ENCODE results near the gene MTMR3. TPM values are rescaled to one million over a fixed set of nuclear protein-coding genes. Genes with fewer than 3 reads are reported as not detected.
A peak's percentile ranks its signal among the peaks of the same experiment; 100 is the strongest.

The MTMR3 gene
- polyA plus RNA-seq, 5 donors = 35.2 to 47.1 (median 42.1) TPM

DNA sequence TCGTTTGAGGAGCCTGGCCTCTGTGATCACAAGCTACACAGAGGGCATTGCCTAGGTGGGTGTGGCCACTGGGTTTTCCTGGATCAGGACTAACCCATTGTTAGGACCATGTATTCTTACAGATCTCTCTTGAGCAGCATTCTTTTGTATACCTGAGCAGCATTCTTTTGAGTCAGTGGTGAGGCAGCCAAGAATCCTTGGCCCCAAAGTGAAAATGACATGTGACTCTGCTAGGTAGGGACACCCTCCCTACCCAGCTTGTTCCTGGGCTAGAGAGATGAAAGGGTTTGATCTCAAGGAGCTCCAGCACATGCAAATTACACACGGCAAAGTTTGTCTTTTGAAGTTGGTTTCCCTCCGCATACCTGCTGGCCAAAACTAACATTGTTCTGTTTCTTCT lies 142.2 kb downstream of the MTMR3 start:
- peak; percentile 37 to 42 for DNase-seq

DNA sequence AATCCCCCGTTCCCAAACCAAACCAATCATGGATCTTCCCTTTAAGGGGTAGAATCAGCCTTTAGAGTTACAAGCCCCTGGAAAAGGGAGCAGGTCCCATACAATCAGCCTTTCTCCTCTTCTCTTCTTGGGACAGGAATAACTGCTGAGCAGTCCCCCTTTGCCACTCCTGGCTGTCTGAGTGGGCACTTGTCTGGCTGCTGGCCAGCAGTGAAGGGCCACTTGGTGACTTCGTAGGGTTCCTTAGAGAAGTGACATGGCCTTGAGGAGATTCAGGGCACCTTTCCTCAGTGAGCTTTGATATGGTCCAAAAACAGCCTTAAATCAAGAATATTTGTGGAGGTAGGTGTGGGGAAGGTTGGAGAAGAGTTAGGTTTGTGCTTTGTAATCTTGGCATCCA lies 143.8 kb downstream of the MTMR3 start:
- DNase-seq = peak; percentile 24 to 33

DNA sequence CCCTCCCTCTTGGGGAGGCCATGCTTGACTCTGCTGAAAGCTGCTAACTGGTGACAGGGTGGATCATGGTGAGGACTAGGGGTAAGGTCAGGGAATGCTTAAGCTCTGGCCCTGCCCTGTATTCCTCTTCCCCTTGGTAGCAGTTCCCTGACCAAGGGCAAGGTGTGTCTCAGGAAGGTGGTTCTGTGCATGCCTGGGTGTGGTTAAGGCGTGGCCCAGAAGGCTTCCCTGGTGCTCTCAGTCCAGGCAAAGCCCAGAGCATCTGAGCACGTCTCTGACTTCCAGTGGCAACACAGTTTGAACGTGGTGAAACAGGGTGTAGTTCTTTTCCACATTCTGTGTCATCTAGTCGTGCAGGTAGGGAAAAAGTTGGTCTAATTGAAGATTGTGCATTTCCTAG lies 144.2 kb downstream of the MTMR3 start:
- DNase-seq = no peak

DNA sequence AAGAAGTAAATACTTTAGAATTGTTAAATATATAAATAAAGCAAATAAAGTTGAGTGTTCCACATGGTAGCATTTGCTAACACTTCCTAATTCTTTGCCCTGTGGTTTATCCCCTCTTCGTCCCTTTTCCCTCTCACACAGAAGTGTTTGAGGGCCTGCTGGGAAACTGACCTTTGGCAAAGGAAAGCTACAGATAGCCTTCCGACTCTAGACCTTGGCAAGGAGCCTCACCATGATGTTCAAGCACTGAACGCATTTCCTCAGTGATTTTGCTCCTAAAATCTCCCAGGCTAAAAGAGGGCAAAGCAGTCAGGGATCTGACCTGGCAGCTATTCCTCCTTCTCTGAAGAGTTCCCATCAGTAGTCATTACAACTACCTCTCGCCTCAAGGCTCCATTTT lies 144.8 kb downstream of the MTMR3 start:
- DNase-seq = no peak

DNA sequence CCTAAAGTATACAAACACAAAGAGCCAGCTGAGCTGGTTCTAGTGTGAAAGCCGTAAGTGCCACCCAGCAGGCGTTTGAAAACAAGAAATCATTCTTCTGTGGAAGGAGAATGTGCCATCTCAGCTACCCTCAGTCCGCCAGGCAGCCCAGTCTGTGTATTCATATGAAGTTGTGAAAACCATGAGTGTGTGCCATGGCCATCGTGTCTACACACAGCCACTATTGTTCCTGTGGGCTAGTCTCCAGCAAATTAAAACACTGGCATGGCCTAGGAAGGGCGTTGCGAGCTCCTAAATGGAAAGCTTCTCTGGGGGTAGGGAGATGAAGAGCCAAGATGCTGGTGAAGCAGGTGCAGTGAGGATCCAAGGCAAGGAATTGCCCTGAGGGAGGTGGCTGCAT lies 145.8 kb downstream of the MTMR3 start:
- no peak for DNase-seq

DNA sequence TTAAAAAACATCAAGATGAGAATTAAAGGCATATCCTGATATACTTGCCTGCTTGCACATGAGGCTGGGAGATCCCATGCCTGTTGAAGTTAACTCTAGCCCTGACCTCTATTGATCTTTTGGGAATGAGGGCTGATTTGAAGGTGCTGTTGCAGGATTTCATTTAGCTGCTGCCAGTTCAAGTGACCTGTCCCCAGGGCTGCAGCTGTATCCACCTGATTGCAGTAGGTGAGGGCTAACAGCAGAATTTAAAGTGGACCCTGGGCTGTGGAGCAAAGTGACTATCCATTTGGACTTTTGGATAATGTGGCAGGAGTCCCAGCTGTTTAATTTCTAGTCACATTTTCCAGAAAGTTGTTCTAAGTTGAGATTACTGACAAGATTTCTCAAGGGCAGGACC lies 146.5 kb downstream of the MTMR3 start:
- DNase-seq = no peak

DNA sequence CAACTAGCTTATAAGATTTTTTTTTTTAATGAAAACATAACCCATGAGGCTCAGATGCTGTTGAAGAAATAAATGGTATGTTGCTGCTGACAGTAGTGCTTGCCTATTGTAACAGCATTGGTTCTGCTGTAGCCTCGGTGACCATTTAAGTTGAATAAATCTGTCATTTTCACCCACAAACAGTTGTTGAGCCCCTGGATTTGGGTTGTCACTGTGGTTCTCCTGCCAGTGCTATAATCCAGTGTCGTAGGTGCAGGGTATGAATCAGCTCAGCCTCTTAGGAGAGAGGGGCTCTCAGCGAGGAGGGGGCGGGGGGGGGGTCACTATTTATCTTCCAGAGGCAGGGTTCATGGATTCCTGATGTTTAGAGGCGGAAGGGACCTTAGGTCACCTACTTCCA lies 147.4 kb downstream of the MTMR3 start:
- DNase-seq = no peak

DNA sequence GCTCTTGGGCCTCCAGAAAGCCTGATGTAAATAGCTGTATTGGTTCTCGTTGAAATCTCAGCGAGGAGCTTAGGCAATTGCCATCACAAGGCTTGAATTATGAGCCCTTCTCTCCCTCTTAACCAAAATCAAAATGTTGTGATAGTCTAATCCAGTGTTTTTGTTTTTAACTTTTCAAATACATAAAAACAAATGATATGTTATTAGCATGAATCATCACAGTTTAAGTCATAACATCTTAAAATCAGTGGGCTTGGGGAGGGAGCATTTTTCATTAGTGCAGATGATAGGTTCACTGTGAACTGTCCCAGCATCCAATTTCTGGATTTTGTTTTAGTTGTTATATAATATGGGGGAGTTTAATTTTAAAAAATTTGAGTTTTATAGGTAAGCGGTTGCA lies 148.4 kb downstream of the MTMR3 start:
- no peak for DNase-seq

DNA sequence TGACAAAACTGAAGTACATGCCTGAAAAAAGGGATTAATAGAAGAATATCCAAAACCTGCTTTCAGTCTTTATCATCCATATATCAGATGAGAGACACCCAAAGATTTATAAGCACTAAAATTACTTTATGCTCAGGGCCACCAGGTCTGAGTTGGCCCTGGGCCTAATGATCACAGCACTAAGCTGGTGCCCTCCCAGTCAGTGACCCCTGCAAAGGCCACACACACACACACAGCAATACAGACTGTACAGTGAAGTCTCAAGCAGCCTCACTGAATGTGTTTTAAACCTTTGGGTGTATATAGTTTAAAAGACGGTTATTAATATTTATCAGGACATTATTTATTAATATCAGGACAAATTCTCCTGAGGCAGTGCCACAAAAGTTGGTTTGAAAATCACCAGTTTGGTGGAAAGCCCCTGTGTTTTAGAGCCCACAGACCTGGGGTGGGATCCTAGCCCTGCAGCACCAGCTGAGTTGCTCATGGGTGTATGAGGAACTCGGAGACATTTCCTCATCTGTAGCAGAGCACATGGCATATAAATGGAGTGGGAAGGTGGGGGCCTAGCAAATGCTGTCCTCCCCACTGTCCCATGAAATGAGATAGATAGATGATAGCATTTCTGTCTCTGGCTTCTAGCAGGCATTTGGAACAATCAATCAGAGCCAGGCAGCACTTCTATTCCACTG lies 148.9 kb downstream of the MTMR3 start:
- no peak for DNase-seq

DNA sequence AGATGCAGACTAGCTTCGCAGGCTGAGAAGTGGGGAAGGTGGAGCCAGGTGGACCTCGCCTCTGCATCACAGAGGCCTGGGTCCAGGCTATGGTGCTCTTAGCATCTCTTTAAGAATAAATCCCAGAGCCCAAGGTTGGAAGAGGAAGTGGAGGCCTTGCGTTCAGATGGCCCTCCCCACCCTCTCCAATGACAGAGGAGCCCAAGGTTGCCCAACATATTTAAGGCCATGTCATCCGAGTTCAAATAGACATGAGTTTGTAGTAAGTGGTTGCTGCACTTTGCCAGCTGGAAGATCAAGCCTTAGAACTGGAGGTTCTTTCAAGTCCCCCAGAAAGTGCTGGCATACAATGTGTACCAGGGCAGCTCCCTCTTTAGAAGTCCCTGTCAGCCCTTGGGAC lies 150.2 kb downstream of the MTMR3 start:
- DNase-seq = no peak

DNA sequence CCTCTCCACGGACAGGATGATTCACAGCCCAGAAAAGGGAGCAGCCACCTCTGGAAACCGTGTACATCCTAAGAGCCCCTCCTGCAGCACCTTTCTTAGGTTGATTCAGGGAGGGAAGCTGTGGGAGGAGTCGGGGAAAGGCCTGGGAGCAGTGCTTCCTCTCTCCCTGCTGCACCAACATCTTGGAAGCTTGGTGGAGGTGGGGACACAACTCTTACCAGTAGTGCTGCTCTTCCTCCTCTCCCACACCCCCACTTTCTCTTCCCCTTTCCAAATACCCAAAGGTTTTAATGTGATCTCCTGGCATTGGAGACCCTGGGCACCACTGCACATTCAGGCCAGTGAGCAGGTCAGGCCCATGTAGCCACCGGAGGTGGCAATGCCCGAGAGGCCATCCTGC lies 150.9 kb downstream of the MTMR3 start:
- DNase-seq = no peak

DNA sequence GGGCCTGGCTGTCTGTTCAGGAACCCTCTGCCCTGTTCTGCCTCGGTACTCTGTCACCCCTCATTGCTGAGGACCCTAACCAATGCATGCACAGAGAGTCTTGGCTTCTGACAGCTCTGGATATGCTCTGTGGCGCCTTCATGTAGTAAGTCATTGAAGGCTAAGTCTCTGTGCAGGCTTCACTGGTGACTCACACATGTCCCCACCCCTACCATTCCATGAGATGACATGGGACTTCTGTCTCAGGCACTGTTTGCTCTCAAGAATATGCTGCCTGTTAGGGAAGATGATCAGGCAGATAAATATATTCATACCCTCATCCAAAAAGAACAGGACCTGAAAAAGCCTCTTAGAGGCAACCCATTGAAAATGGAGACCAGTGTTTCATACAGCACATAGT lies 153.7 kb downstream of the MTMR3 start:
- DNase-seq = no peak

DNA sequence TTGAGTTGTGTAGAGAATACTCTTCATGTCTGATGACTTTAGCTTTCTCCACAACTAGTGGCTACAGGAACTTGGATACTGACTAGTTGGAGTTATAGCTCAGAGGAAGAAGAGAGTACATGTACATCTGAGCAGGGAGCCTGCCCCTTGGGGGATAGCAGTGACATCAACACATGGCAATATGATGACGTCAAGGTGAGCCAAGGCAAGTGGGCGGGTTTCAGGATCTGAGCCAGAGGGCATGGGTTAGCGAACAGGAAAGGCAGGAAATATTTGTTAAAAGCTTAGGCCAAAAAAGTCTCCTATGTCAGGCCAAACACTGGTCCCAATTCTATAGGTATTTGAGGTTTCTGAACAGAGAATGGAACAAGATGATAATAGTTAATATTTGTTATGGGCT lies 155.2 kb downstream of the MTMR3 start:
- DNase-seq = no peak

DNA sequence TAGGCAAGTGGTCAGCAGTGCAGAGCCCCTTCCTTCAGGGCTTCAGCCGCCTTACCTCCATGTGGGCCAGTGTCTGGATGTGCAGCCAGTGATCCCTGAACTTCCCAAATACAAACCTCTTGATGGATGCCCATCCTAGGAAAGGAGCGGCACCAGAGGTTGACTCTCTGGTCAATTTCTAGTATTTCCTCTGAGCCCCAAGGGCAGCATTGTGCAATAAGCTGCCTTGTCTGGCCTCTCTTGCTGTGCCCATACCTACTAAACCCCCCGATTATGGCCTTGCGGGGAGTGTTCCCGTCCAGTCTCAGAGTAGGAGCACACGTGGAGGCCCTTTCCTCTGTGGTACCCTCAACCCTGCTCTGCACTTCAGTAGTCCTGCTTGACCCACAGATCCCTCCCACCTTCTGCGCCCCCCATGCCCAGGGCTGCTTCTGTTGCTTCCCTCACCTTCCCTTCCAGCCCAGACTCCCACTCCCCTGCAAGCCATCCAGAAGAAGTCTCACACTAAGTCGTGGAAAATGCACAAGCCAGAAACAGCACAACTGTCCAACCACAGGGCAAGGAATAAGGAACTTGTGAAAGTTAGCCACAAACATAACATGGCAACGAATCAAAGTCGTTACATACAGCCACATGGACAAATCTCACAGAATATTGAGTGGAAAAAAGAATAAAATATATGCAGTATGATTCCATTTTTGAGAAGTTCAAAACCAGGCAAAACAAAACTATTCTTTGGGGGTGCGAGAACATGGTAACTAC lies 157.7 kb downstream of the MTMR3 start:
- no peak for DNase-seq

DNA sequence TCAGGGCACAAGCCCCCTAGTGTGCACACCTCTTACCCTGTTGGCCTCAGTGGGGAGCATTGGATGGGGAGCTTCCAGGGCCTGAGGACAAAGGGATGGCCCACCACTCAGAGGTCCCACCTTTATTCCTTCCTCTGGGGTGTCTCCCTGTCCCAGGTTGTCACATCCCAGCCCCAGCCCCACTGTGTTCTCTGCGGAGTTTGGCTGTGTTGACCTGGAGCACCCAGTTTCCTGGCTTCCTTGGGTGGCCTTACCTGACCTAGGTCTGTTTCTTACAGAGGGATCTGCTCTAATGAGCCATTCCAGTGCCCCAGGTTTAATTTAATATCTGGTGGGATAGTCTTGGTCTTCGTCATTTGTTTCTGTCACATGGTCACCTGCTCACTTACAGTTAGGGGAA lies 158.5 kb downstream of the MTMR3 start:
- no peak for DNase-seq

DNA sequence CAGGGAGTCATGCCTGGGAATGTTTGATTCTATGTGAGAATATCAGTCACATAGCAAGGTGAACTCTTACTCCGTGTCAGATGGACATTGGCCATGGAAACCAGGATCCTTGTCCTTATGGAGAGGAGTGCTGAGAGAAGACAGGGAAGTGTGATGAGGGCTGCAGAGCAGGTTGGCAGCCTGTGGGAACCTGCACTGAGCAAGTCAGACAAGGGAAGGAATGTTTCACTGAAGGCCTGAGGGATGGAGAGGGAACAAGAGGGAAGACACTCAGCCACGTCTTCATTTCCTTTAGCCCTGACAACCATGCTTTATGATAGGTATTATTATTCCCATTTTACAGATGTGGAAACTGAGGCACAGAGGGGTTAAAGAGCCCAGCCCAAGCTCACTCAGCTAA lies 158.9 kb downstream of the MTMR3 start:
- no peak for DNase-seq

DNA sequence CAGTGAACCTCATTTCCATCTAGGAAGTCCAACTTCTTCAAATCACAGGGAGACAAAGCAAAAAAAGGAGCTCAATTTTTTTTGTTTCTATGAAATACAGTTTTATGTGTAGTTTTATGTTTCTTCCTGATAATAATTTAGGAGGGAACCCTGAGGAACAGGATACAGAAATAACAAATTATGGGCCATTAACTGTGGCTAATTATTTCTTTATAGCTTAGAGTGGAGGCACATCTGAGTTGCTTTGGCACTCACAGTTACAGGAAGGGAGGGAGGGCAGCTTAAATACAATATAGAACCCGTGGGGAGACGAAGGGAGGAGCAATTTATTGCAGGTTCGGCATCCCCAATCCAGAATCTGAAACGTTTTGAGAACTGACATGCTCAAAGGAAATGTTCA lies 160.2 kb downstream of the MTMR3 start:
- no peak for DNase-seq

DNA sequence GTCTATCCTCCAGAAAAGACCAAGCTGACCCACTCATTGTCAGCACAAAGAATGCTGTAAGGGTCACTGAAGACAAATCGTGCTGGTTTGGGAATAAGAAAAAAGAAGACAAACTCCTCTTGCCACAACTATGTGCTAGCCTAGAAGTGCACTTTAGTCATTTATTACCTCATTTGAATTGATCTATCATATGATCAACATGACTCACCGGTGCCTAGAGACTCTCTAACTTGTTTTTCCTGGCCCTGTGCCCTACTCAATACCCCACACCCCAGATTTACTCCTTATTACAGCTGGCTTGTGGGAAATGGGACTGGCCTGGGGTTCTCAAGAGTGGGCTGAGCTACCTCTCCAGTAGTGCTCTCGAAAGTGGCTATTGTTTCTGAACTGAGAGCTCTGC lies 161.4 kb downstream of the MTMR3 start:
- no peak for DNase-seq

DNA sequence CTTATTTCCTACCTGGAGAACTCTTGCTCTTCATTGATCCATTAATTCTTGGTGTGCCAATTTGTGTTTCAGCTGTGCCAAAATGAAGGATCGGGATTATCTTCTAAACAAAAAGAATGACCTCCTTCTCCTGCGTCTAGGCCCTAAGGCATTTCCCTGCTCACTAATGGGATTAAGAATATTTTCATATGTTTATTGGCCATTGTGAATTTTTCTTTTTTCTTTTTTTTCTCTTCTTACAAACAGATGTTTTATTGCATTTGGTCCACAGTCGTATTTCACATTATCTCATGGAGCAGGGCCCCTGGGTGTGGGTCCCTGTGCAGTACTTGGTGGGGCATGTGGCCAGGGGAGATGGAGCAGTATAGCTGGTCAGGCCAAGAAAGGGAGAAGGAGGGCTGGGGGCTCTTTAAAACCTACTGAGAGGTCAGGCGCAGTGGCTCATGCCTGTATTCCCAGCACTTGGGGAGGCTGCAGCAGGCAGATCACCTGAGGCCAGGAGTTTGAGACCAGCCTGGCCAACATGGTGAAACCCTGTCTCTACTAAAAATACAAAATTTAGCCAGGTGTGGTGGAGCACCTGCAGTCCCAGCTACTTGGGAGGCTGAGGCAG lies 162.0 kb downstream of the MTMR3 start:
- DNase-seq = no peak

DNA sequence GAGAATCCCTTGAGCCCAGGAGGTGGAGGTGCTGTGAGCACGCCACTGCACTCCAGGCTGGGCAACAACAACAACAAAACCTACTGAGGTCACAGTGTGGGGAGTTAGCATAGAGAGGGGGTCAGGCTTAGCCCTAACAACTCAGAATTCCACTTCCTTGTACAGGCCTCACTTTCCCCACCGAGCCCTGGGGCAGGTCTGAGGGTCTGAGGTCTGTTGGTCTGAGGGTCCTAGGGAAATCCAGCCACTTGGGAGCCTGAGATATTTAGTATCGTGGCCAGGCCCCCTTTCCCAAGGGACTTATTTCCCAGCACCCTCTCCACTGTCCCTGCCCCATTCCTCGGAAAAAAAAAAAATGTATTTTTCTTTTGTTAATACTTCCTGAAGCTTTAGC lies 162.5 kb downstream of the MTMR3 start:
- no peak for DNase-seq

DNA sequence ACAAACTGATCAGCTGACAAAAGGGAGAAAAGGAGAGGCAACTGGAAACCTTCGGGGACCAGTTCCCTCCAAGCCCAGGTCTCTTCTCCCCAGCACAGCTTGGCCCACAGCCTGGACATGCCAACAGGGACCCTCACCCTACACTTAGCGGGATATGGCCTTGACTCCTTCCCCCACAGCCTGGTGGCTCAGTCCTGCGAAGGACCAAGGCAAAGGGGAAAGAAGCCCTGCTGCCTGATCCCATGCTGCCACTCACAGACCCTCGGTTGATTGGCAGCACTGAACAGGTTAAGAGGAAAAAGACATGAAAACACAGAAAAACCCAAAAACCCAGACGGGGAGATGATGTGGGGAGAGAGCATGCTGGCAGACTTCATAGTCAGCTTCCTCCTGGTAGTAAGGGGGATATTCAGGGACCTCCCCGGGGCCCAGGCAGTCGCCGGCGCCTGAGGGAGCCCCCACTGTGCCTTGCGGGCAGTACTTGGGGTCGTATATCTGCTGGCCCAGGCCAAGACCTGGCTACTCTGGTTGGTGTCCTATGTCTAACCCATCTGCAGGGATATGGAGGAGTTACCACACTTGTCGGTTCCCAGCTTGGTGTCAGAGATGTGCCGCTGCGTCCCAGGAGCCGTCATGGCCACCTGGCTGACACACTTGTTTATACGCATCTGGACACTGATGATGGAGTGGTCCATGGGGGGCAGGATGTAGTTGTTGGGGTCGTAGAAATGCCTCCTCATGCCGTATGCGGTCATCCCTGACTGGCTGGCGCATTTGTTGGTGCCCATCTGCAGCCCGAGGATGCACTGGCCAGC lies 163.1 kb downstream of the MTMR3 start:
- no peak for DNase-seq

DNA sequence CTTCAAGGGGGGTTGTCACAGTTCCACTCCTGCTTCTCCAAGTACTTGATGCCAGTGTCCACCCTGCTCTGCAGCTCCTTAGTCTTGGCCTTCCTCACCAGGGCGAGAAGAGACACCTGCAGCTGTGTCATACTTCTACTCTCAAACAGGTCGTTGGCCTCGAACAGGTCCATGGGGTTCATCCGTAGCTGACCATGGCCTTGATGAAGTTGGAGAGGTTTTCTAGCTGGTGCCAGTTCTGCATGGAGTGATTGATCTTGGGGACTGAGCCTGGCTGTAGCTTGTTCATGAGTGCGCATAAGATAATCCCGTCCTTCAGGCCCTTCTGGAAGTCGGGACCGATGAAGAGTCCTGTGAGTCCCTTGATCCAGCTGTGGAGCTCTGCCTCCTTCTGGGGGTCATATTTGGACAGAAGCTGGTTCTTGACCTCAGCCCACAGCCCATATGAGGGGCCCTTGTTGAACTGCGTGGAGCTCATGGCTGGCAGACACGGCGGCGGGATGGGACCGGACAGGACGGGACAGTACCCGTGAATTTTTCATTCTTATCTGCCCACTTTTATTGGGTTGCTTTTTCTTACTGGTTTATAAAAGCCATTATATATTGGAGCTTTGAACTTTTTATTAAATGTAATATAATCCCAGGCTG lies 163.9 kb downstream of the MTMR3 start:
- no peak for DNase-seq
